Limb (tissue), 2 donors: ENCODE data around the gene DOCK10.
"Not testable (repeated sequence)": the region's sequence is repeated elsewhere in the genome, so short reads cannot be mapped to it uniquely, and the experiment has no call there.

ENCODE experiments used
- DNase-seq, 2 donors: peaks; one replicate each; pipeline ENCODE4 v3.0.0-alpha.2; 2016; ENCODE audit errors: extremely low spot score in 2 of 2

DOCK10 gene

GRCh38 chr2:224948859-224949258 lies 93.4 kb downstream of the DOCK10 start:
- no peak for DNase-seq

- no peak for DNase-seq
Measured at GRCh38 chr2:224948005-224948404, 94.3 kb downstream of the DOCK10 start.

GRCh38 chr2:224947566-224947965 lies 94.7 kb downstream of the DOCK10 start:
- DNase-seq, result no peak

GRCh38 chr2:224946895-224947294 lies 95.4 kb downstream of the DOCK10 start:
- DNase-seq, result no peak

GRCh38 chr2:224944707-224945547 lies 97.3 kb downstream of the DOCK10 start:
- DNase-seq, result no peak

- not testable (repeated sequence) for DNase-seq
Measured at GRCh38 chr2:224943601-224944041, 98.6 kb downstream of the DOCK10 start.

GRCh38 chr2:224941960-224942359 lies 100.3 kb downstream of the DOCK10 start:
- DNase-seq, result no peak

GRCh38 chr2:224940618-224941017 lies 101.7 kb downstream of the DOCK10 start:
- no peak for DNase-seq

GRCh38 chr2:224938651-224939182 lies 103.6 kb downstream of the DOCK10 start:
- peak in 1 of 2 donors; percentile 71 for DNase-seq

GRCh38 chr2:224937887-224938286 lies 104.4 kb downstream of the DOCK10 start:
- no peak for DNase-seq

GRCh38 chr2:224934526-224935188 lies 107.6 kb downstream of the DOCK10 start:
- DNase-seq, result peak in 1 of 2 donors; percentile 43

GRCh38 chr2:224933431-224933830 lies 108.8 kb downstream of the DOCK10 start:
- no peak for DNase-seq

GRCh38 chr2:224932522-224932921 lies 109.7 kb downstream of the DOCK10 start:
- no peak for DNase-seq

- DNase-seq, result no peak
Measured at GRCh38 chr2:224931956-224932355, 110.3 kb downstream of the DOCK10 start.

- no peak for DNase-seq
Measured at GRCh38 chr2:224930990-224931389, 111.3 kb downstream of the DOCK10 start.

- no peak for DNase-seq
Measured at GRCh38 chr2:224930124-224930523, 112.1 kb downstream of the DOCK10 start.

- DNase-seq, result no peak
Measured at GRCh38 chr2:224929512-224929911, 112.8 kb downstream of the DOCK10 start.

- DNase-seq, result no peak
Measured at GRCh38 chr2:224927646-224928173, 114.6 kb downstream of the DOCK10 start.

GRCh38 chr2:224927011-224927410 lies 115.3 kb downstream of the DOCK10 start:
- DNase-seq, result no peak

GRCh38 chr2:224925810-224926100 lies 116.5 kb downstream of the DOCK10 start:
- no peak for DNase-seq

GRCh38 chr2:224925061-224925809 lies 117.0 kb downstream of the DOCK10 start:
- DNase-seq, result no peak

GRCh38 chr2:224924631-224925030 lies 117.6 kb downstream of the DOCK10 start:
- DNase-seq, result no peak
